GM21526 (cell line): Measurements from ENCODE around the gene SUV39H1.

ENCODE experiments used
- ATAC-seq: cut with Tn5 transposase; IDR thresholded peaks from one replicate; pipeline ENCODE4 v1.9.1; 2021; ENCODE audit warnings: moderate library complexity; ENCODE audit not compliant: unreplicated experiment, low FRiP score

The SUV39H1 gene

DNA sequence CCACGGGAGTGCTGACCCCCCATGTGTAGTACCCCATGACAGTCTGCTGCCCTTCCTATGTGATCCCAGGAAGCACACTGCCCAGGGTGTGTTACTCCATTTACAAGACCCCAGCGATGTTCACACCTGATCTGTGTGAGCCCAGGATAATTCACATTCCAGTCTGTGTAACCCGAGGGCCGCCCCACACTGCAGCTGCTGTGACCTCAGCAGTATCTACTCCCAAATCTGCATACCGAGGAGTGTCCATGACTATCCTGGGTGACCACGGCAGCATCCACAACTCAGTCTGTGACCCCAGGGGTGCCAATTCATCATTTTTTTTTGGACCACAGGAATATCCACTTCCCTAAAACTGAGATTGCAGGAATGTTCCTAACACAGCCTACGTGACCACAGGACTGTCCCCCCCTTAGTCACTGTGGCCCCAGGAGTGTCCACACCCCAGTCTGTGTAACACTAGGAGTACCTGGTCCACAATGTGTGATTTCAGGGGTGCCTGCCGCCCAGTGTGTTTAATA lies 57.2 kb downstream of the SUV39H1 start:
- ATAC-seq, result no peak

- no peak for ATAC-seq
Observed at GRCh38 chrX:48754238-48754637, 57.7 kb downstream of the SUV39H1 start.
